ENCODE measurements around the gene KCNG3. TPM values are rescaled to one million over a fixed set of nuclear protein-coding genes. Genes with fewer than 3 reads are reported as not detected.

The KCNG3 gene
- total RNA-seq, 4 donors from 2014 or later = 0.22 TPM; not detected in 3

DNA sequence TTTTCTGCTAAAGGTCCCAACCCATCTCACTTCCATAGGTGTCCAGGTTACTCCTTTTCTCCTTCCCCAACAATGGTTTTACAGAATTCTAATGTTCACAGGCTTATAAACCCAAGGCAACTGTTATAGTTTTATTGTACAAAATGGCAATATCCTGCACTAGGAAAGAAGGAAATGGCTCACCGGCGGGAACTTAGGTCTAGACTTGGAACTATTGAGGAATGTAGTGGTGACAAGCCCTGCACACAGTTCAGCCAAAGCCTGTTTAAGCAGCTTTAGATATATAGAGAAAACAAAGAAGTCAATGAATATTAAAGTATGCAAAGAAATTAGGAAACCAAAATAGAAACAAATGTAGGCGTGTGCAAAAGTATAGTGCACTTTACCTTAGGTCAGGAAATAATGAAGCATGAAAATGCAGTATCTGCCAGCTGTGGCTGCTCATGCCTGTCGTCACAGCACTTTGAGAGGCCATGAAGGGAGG is 22.7 kb upstream of the KCNG3 start:
- TF ChIP-seq, protein P1, sequence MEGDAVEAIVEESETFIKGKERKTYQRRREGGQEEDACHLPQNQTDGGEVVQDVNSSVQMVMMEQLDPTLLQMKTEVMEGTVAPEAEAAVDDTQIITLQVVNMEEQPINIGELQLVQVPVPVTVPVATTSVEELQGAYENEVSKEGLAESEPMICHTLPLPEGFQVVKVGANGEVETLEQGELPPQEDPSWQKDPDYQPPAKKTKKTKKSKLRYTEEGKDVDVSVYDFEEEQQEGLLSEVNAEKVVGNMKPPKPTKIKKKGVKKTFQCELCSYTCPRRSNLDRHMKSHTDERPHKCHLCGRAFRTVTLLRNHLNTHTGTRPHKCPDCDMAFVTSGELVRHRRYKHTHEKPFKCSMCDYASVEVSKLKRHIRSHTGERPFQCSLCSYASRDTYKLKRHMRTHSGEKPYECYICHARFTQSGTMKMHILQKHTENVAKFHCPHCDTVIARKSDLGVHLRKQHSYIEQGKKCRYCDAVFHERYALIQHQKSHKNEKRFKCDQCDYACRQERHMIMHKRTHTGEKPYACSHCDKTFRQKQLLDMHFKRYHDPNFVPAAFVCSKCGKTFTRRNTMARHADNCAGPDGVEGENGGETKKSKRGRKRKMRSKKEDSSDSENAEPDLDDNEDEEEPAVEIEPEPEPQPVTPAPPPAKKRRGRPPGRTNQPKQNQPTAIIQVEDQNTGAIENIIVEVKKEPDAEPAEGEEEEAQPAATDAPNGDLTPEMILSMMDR (IDR thresholded peaks at IDR 0.05; ENCODE audit: low read depth) = no peak

DNA sequence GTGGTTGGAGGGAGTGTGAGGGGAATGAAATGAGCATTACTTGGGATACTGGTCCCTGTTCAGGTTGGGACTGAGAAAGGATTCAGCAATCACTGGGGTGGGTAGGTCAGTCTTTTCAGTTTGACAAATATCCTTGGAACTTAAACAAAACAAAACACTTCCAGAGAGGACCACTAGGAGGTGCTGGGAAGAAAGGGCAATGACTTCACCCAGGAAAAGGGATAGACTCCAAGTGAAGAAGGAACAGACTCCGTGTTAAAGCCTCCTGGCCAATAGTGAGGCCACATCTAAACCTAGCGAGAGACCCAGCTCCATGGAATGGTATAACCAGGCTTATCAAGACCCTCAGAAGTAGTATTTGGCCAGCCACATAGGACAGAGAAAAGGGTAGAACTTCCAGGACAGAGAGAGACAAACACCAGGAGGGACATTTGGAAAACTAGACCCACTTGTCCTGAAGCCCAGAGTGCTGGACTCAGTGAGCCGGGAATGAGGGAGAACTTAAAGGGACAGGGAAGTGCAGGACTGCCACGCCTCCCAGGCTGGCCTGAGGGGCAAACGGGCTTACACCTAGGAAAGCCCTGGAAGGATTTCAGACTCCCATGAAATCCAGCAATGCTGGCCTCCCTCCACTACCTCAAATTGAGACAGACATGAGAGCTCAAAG is 19.6 kb upstream of the KCNG3 start:
- TF ChIP-seq, protein P1 (IDR thresholded peaks at IDR 0.05; ENCODE audit: low read depth) = no peak

DNA sequence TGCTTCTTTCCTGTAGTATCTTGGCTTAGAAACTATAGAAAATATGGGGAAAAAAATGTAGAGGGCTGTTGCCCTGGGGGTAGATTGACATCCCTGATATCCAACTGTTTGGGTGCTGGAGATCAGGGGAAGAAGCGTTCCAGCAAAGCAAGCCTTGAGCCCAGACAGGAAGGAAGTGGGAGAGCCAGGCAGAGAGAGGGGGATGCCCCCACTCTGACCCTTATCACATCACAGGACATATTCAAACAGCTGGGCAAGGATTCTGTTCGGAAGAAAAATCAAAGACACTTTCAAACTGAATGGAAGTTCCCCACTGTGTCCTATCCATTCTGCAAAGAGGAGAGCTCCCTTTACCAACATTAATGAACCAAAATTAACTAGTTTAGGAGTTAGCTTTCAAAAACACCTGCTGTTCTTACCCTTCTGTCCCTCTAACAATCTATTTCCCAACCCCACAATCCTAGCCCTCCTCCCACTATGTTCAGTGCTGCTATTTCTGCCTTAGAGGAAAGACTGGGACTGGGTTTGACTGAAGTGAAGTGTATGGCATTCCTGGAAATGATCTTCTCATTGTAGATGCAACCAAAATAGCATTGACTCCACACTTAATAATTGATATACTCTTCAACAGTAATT is 16.9 kb upstream of the KCNG3 start:
- TF ChIP-seq, protein P1 (IDR thresholded peaks at IDR 0.05; ENCODE audit: low read depth) = no peak

DNA sequence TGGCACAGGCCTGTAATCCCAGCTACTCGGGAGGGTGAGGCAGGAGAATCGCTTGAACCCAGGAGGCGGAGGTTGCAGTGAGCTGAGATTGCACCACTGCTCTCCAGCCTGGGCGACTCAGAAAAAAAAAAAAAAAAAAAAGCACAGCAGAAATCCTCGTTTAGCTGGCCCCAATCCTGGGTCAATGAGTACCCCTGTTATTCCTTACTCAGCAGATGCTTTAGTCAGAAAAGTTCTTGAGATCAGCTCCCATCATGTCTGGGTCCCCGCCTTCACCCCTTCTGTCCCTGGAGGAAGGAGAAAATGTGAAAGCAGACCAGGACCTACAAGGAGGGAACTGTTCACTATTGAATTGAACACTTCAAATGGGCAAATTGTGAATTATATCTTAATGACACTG is 16.4 kb upstream of the KCNG3 start:
- TF ChIP-seq, protein P1 (IDR thresholded peaks at IDR 0.05; ENCODE audit: low read depth) = no peak

DNA sequence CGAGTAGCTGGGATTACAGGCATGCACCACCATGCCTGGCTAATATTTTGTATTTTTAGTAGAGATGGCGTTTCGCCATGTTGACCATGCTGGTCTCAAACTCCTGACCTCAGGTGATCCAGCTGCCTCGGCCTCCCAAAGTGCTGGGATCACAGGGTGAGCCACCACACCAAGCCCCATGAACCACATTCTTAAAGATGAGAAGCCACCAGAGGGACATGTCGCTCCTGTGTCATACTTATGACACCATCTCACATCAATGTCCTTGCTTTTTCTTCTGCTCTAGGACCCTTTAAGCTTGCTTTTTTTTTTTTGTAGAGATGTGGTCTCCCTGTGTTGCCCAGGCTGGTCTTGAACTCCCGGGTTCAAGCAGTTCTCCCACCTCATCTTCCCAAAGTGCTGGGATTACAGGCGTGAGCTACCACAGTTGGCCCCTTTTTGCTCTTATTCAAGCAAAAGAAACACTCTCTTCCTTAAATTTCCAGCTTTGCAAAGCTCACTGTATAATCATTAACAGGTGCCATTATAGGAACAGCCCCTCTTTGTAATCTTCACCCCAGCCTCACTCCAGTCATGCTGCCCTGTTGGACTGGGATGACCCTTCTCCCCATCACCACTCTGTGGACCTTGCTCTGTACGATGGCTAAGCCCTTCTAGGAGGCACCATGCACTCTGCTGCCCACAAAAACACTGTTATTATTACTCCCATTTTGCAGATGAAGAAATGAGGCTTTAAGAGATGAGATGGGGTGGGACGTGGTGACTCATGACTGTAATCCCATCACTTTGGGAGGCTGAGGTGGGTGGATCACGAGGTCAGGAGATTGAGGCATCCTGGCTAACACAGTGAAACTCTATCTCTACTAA is 10.8 kb upstream of the KCNG3 start:
- TF ChIP-seq, protein P1 (IDR thresholded peaks at IDR 0.05; ENCODE audit: low read depth) = no peak

DNA sequence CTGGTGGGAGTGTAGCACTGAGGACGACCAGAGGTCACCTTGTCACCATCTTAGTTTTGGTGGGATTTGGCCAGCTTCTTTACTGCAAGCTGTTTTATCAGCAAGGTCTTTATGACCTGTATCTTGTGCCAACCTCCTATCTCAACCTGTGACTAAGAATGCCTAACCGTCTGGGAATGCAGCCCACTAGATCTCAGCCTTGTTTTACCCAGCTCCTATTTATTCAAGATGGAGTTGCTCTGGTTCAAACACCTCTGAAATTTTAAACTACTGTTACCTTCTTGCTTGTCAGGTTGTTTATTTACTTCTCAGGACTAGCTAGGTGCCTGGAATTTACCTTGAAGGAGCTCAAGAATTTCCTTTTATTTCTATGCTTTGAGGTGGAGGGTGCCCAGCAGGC is 9.5 kb upstream of the KCNG3 start:
- TF ChIP-seq, protein P1 (IDR thresholded peaks at IDR 0.05; ENCODE audit: low read depth) = no peak

DNA sequence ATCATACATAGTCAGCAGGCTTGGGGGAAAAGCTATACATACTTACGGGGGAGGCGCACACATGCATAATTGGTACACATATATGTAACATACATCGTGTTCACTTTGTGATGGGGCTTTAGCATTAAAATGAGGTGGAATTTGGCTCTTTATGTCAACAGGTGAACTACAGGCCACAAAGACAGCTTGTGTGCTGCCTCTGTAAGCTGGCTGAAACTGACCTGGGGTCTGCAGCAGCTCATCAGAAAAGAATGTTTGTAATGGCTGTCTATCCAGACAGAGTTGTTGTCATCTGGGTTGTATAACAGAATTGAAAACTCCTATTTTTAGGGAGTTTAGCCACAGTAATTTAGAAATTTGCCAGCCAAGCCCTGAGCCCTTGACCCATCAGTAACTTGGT is 4.7 kb upstream of the KCNG3 start:
- TF ChIP-seq, protein P1 (IDR thresholded peaks at IDR 0.05; ENCODE audit: low read depth) = no peak
